LoVo (cell line): Measurements from ENCODE around the gene GOLGA6A.
"Not testable (repeated sequence)": the region's sequence is repeated elsewhere in the genome, so short reads cannot be mapped to it uniquely, and the experiment has no call there.

Experiments
- DNase-seq: peaks from one replicate; pipeline ENCODE4 v3.0.0-alpha.2; 2016; ENCODE audit warnings: low spot score

Gene GOLGA6A

DNA sequence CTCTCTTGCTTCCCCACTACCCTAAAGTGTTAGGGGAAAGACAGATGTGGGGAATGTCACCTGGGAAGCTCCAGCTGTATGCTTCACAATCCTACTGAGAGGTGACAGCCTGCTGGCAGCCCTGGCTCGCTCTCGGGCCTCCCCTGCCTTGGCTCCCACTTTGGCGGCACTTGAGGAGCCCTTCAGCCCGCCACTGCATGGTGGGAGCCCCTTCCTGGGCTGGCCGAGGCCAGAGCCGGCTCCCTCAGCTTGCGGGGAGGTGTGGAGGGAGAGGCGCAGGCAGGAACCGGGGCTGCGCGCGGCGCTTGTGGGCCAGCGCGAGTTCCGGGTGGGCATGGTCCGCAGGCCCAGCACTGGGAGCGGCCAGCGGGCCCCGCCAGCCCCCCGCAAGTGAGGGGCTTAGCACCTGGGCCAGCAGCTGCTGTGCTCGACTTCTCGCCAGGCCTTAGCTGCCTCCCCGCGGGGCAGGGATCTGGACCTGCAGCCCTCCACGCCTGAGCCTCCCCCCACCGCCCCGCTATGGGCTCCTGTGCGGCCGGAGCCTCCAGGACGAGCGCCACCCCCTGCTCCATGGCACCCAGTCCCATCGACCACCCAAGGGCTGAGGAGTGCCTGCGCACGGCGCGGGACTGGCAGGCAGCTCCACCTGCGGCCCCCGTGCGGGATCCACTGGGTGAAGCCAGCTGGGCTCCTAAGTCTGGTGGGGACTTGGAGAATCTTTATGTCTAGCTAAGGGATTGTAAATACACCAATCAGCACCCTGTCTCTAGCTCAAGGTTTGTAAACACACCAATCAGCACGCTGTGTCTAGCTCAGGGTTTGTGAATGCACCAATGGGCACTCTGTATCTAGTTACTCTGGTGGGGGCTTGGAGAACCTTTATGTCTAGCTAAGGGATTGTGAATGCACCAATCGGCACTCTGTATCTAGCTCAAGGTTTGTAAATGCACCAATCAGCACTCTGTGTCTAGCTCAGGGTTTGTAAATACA, 29.8 kb downstream of the GOLGA6A start:
- DNase-seq: not testable (repeated sequence)

DNA sequence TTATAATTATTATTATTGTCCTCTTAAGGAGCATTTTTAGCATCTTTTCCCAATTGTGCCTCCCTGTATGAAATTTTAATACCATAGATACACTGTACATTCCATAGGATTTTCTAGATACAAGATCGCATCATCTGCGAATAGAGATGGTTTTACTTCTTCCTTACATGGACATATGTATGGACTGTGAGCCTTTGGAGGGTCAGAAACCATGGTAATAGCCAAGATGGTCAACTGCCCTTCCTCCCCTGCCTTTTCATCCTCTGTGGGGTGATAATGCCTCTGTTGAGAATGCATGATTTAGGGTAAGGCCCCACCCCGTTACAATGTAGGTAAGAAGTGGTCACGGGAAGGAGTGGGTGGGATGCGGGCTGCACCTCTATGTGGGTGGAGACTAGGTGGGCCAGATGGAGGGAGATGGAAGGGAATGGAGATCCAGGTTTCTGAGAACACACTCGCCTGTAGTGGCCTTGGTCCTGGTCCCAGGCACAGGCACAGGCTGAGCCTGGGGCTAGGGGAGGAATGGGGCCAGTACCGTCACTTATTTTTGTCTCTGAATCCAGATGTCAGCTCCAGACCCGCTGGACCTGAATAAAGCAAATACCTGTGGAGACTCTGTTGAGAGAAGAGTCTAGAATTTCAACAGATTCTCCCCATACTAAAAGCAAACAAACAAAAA, 31.7 kb downstream of the GOLGA6A start:
- DNase-seq: no peak

DNA sequence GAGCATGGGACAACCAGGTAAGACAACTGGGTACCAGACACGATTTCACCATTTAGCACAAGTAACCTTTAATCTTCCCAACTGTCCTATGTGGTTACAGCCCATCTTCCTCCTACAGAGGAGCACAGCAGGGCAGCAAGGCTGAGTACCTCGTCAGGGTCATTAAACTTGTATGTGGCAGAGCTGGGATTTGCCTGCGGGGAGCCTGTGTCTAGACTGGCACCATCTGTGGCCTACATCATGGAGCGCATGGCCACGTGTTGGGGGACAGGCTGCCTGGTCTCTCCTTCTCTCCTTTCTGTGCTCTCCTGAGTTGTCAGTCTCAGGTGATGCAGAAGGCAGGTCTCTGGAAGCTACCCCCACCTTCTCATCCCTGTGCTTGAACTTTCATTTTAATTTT, 32.2 kb downstream of the GOLGA6A start:
- no peak for DNase-seq

DNA sequence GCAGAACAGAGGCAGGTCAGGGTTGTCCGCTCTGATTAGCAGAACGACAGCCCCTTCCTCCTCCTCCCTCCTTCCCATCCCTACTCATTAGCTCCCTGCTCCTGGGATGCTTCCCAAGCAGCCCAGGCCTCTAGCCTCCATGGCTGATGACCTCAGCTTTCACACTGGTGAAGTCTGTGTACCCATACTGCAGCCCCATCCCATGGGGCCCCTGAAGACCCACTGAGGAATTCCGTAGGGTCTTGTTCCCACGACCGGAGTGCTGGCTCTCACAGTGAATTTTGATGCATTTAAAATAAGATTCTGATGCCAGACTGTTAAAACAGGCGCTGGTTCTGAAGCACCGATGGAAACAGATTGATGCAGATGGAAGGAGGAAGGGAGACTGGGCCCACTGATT, 36.1 kb downstream of the GOLGA6A start:
- no peak for DNase-seq

DNA sequence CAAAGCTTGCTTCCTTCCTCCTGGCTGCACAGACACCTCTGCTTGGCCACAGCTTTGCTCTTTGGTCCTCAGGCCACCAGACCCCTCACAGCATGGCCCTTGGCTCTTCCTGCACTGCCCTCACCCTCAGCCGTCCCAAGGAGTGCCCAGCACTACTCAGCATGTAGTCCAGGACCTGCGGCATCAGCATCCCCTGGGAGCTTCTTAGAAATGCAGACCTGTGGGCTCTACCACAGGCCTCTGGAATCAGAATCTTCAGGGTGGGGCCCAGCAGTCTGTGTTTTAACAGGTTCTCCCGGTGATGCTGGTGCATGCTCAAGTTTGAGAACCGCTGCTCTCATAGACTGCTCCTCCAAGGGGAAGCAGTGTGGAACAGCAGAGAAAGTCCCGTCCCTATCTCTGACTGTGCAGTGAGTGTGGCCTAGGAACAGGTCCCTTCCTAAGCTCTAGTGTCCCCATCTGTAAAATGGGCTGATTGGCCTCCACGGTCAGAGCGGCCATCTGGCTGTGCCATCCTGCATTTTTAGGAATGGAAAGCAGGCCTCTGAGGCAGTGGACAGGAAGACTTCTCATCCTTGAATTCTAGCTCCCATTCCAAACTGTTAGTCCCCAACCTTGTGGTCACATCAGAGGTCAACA, 36.6 kb downstream of the GOLGA6A start:
- DNase-seq: no peak

DNA sequence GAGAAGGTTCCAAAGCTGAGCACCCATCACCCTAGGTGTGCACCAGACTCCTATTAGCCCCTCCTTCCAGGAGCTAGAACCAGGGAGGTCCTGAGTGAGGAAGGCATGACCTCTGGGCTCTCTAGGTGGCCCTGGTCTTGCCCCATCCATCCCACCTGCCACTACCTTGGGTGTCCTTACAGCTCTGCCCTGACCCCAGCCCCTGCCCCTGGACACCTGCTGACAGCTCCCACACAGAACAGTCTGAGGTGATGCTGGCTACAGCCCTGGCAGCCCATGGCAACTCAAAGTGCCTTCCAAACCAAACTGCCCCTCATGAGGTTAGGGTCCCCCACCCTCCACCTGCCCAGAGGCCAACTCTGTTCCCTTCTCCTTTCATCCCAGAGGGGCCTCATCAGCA, 37.2 kb downstream of the GOLGA6A start:
- DNase-seq: no peak

DNA sequence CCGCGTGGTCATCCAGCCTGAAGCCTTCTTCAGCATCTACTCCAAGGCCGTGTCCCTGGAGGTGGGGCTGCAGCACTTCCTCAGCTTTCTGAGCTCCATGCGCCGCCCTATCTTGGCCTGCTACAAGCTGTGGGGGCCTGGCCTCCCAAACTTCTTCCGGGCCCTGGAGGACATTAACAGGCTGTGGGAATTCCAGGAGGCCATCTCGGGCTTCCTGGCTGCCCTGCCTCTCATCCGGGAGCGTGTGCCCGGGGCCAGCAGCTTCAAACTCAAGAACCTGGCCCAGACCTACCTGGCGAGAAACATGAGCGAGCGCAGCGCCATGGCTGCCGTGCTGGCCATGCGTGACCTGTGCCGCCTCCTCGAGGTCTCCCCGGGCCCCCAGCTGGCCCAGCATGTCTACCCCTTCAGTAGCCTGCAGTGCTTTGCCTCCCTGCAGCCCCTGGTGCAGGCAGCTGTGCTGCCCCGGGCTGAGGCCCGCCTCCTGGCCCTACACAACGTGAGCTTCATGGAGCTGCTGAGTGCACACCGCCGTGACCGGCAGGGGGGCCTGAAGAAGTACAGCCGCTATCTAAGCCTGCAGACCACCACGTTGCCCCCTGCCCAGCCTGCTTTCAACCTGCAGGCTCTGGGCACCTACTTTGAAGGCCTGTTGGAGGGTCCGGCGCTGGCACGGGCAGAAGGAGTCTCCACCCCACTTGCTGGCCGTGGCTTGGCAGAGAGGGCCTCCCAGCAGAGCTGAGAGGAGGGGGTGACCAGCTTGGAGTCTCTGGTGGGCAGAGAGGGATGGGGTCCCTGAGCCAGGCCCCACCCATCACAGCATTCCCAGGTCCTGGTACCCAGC, 37.9 kb downstream of the GOLGA6A start:
- DNase-seq: no peak

DNA sequence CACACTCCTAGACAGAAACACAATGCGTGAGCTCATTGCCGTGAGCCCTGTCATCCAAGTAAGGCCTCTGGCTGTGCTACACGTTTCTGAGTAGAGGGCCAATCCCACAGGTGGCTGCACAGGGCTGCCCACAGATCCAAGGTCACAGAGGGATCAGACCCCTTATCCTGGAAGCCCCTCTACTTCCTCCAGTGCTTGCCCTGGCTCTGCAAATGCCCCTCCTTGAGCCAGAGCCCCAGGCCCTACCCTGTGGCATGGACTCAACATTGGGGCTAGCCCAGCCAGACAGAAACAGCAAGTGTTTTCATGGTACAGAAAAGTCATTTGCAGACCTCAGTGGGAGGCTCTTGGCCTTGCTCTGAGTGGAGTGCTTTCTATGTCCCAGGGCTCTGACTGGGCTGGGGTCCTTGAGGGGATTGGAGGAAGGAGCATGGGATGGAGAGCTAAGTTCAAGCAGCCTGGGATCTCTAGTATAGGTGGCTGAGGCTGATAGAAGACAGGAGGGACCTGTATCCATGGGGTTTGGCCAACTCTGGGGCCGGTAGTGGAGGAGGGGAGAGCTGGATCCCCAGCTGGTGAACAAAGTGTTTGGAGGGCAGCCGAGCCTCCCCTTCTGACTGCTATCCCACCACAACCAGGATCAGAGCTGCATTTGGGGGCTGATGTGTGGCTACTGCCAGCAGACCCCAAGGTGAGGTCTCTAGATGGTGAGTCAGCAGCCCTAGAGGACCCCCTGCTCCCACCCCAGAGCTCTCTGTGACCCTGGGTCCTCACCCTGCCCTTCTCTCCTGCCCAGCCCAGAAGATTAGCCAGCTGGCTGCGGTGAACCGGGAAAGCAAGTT, 38.7 kb downstream of the GOLGA6A start:
- no peak for DNase-seq

DNA sequence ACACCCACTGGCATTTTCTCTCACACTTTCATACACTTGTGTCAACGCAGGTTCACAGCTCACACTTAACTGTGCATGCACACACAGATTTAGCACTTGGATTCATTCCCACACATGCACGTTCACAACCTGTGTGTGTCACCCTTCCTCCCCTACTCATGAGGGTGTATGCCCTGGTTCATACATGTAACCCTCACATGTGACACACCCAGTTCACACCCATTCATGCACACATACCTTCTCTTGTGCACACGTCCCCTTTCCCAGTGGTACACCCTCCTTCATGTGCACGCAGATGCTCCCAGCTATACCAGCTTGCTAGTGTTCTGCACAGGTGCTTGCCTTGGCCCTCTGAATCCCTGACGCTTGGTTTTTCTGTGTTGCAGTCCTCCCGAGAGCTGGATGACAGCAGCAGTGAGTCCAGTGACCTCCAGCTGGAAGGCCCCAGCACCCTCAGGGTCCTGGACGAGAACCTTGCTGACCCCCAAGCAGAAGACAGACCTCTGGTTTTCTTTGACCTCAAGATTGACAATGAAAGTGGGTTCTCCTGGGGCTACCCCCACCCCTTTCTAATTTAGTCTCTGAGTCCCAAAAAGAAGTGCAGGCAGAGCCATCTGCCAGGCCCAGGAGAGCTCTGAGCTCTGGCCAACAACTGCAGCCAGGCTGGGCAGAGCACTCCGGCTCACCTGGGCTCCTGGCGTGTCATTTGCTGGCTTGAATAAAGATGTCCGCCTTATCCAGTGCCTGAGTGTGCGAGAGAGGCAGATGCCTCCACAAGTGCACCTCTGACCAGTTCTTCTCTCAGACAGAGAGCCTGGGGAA, 39.5 kb downstream of the GOLGA6A start:
- DNase-seq: no peak

DNA sequence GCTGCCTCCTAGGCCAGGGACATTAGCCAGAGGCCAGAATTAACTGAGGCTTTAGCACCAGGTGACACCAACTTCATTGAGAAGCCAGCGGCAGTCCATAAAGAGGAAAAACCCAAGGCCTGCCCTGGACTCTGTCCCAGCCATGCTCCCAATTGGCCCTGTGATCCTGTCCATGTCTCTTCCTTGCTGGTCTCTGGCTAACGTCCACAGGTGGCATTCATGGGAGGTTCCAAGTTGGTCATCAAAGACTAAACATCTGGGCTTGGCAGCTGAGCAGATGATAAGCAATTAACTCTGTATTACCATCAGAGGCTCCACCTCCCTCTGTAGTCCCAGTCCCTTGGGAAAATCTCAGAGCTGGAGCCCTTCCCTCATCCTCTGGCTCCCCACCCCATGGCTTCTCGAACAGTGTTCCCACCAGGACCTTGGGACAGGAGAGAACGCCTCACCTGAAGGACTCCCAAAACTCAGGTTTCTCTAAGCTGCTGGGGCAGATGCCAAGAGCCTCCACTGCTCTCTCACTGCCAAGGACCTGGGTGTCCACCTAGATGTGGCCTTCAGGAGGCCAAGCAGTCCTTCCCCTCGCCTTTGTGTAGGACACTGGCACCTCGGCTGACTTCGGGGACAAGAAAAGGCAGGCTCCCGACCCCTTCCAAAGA, 40.4 kb downstream of the GOLGA6A start:
- no peak for DNase-seq

DNA sequence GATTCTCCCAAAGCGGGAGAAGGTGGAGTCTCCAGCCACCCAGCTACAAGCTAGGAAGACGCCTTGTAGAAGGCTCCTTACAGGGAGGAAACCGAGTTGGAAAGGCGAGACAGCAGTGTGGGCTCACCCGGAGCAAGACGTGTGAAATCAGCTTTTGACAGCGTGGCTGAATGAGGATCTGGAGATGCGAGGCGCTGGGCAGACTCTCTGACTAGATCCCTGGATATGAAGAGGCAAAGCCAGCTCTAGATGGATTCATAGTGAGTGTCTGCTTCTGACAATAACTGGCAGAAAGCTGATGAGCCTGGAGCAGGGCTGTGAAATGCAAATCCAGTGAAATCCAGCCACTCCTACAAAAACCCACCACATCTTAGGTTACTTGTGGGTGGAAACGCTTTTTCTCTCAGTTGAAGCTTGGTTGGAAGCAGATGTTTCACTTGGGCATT, 41.0 kb downstream of the GOLGA6A start:
- no peak for DNase-seq

DNA sequence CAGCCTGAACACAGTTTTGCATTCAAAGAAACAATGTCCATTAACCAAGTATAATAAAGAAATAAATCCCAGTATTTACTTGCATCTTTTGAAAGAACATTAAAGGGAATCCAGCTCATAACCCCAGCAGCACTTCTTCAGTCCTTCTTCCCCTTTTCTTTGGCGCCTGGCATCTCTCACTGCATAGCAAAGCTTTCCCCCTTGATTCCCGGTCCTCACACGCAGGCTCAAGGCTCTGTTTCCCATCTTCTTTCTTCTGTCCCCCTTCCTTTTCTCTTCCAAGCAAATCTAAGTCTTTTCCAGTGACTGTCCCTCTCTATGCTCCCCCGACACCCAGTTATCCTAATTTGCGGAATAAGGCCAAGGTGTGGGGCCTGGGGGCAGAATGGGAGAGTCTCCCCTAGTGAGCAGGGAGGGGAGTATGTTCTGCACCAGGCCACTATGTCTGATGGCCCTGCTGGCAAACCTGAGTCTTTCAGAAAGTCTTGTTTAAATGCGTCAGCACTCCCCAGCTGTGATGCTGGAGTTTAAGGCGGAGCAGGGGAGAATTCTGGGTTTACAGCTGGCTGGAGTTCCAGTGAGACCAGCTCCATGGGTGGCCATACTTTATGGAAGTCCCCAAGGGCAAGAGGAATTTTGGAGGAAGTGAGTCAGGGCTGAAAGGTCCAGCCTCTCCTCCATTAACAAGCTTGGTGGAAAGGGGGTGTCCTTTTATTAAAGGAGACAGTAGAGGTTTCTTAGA, 42.1 kb downstream of the GOLGA6A start:
- peak; percentile 11 for DNase-seq

DNA sequence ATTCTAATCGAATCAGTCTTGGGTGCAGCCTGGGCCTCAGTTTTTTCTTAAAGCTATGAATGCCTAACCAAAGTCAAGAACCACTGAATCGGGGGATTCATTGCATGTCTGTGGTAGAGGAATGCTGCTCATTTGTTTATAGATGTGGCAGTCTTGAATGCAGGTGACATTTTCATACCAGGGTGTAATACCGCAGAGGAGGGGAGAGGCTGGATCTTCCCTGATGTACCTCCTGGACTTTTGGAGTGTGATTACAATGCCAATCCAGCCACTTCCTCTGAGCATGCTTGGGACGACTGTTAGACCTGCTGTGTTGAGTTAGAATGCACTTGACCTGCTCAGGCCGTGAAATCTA, 42.7 kb downstream of the GOLGA6A start:
- DNase-seq: no peak

DNA sequence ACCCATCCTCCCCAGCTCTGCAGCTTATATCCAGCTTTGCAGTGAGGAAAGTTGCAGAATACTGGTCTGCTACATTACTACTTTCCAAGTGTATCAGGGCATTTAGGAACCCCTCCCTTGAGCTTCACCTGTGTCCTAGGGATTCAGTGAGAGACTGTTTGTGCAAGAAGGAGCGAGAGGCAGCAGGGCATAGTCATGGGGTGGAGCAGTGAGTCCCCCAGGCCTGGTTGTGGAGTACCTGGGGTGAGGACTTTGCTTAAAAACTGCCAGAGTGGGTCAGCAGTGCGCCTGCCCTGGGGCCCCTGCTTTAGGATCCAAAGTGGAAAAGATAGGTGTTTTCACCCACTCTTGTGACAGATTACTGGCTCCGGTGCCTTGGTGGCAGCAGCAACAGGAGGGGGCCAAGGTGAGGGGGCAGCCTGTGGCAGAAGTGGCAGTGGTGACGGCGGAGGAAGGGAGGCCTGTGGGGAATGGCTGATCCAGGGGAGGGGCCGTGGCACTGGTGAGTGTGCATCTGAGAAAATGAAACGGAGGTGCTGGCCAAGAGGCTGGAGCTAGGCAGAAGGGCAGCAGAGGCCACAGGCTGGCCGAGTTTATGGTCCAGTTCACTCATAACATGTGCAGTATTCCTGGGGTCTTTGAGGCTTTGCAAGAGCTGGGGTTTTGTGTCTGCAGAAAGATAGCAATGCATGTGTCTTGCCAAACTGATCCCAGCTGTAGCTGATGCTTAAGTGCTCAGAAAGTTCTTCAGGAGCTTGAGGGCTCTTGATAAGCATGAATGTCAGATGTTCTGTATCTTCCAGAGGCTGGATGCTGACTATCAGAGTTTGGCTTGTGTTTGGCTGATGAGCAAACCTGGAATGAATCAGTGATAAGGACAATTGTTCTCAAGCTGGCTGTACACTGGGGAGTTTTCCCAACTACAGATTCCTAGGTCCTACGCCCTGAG, 43.4 kb downstream of the GOLGA6A start:
- no peak for DNase-seq

DNA sequence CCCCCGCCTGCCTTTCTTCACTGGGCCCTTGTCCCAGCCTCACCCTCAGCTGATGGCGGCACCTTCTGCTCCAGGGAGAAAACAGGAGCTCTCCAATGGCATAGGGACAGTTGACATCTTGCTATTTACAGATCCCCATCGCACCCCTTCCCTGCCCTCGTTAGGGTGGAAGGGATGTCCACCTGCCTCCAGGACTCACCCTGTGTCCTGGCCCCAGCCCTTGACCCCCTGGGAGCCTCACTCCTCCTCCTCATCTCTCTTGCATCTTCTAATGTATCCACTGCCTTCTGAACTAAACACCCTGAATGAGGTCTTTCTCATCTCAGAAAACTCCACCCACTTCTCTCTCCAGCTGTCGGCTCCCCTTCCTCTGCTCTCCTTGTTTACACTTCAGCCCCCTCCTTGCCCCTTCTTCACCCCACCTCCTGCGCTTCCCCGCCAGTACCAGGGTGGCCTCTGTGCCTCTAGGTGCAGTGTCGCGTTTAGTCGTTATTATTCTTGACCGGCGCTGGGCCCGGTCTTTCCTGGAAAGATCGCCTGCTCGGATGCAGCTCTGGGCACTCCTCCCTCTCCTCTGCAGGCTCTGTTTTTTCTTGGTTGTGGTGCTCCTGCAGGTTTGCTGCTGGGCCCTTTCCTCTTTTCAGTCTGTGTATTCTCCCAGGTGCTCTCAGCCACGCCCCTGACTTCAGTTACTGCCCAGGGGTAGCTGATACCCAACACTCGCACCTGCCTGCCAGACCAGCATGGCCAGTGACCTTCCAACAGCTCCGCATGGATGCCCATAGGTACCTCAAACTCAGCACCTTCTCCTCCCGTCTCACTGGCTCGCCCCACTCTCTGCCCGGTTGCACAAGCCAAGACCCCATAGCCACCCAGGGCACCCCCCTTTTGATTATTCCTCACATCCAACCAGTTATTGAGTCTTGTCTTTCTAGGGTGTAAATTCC, 44.9 kb downstream of the GOLGA6A start:
- DNase-seq: no peak
